HEK293T (cell line): ENCODE results near the gene KDELR3.
A peak's percentile ranks its signal among the peaks of the same experiment; 100 is the strongest.

ENCODE experiments used
- CTCF ChIA-PET: fragments of 350-600 bp; formaldehyde crosslinking; extraction: SDS; loops from one replicate; lab custom pipeline; 2021; ENCODE audit warnings: antibody characterized with exemption, inconsistent platforms; lab: Yijun Ruan, JAX
- POLR2A ChIA-PET: fragments of 350-600 bp; formaldehyde crosslinking; extraction: SDS; loops from one replicate; lab custom pipeline; 2020; ENCODE audit warnings: antibody characterized with exemption, inconsistent platforms; lab: Yijun Ruan, JAX
- DNase-seq: peaks from one replicate; pipeline ENCODE4 v3.0.0; 2012; ENCODE audit warnings: mixed read lengths; ENCODE audit errors: extremely low spot score
- ARNT ChIP-seq: fragments of 450-650 bp; IDR thresholded peaks from 2 replicates; pipeline ENCODE4 v1.6.1; 2017; ENCODE audit warnings: mild to moderate bottlenecking
- BHLHE40 ChIP-seq: fragments of 450-650 bp; IDR thresholded peaks from 2 replicates; pipeline ENCODE4 v1.6.1; 2016; ENCODE audit warnings: mild to moderate bottlenecking, moderate library complexity, borderline replicate concordance
- CTBP1 ChIP-seq: fragments of 450-650 bp; IDR thresholded peaks from 2 replicates; pipeline ENCODE4 v1.6.1; 2016; ENCODE audit warnings: borderline replicate concordance
- ELF4 ChIP-seq: fragments of 450-650 bp; IDR thresholded peaks from 2 replicates; pipeline ENCODE4 v1.6.1; 2017; ENCODE audit warnings: antibody characterized with exemption
- FOXA1 ChIP-seq: fragments of 450-650 bp; IDR thresholded peaks from 2 replicates; pipeline ENCODE4 v1.6.1; 2016; ENCODE audit warnings: mild to moderate bottlenecking
- FOXK2 ChIP-seq: fragments of 450-650 bp; IDR thresholded peaks from 2 replicates; pipeline ENCODE4 v1.6.1; 2016; ENCODE audit warnings: mild to moderate bottlenecking
- FOXM1 ChIP-seq: fragments of 450-650 bp; IDR thresholded peaks from 2 replicates; pipeline ENCODE4 v1.6.1; 2017; ENCODE audit warnings: mild to moderate bottlenecking, borderline replicate concordance
- HDGF ChIP-seq: fragments of 450-650 bp; IDR thresholded peaks from 2 replicates; pipeline ENCODE4 v1.6.1; 2017; ENCODE audit warnings: antibody characterized with exemption, borderline replicate concordance
- L3MBTL2 ChIP-seq: fragments of 450-650 bp; conservative IDR thresholded peaks from 2 replicates; pipeline ENCODE4 v1.6.1; 2016; ENCODE audit warnings: mild to moderate bottlenecking
- LEF1 ChIP-seq: fragments of 450-650 bp; IDR thresholded peaks from 2 replicates; pipeline ENCODE4 v1.6.1; 2017; ENCODE audit warnings: mild to moderate bottlenecking, borderline replicate concordance
- NFRKB ChIP-seq: fragments of 450-650 bp; IDR thresholded peaks from 2 replicates; pipeline ENCODE4 v1.6.1; 2016; ENCODE audit warnings: mild to moderate bottlenecking, moderate library complexity
- PKNOX1 ChIP-seq: fragments of 450-650 bp; IDR thresholded peaks from 2 replicates; pipeline ENCODE4 v1.6.1; 2016
- SP1 ChIP-seq: fragments of 450-650 bp; IDR thresholded peaks from 2 replicates; pipeline ENCODE4 v1.6.1; 2017
- SUZ12 ChIP-seq: fragments of 450-650 bp; IDR thresholded peaks from 2 replicates; pipeline ENCODE4 v1.6.1; 2016; ENCODE audit warnings: mild to moderate bottlenecking
- TARDBP ChIP-seq: fragments of 450-650 bp; IDR thresholded peaks from 2 replicates; pipeline ENCODE4 v1.6.1; 2016
- ZNF384 ChIP-seq: fragments of 450-650 bp; IDR thresholded peaks from 2 replicates; pipeline ENCODE4 v1.6.1; 2016

Gene KDELR3

GRCh38 chr22:38474003-38474607 lies 6.2 kb downstream of the KDELR3 start:
- no peak for TF ChIP-seq HDGF
- no peak for TF ChIP-seq FOXK2
- no peak for TF ChIP-seq FOXA1
- no peak for TF ChIP-seq SP1
- TF ChIP-seq ZNF384: no peak
- TF ChIP-seq FOXM1: no peak
- TF ChIP-seq TARDBP: no peak
- no peak for TF ChIP-seq CTBP1
- ChIA-PET CTCF (no interaction called here), POLR2A (no interaction called here)
- no peak for DNase-seq

GRCh38 chr22:38477585-38477984 lies 9.7 kb downstream of the KDELR3 start:
- CTCF ChIA-PET: interaction anchor here (0.7 kb wide), 1 partner anchor 14 kb away, joined by 5 read pairs; no protein-coding TSS in a partner anchor
- POLR2A ChIA-PET: interaction anchor here (1.2 to 1.4 kb wide), 2 partner anchors 10 to 76 kb away, joined by 3 to 7 read pairs; partner anchors contain the start of gene KDELR3
- DNase-seq: no peak

GRCh38 chr22:38479096-38479837 lies 11.4 kb downstream of the KDELR3 start:
- ChIA-PET POLR2A (interaction anchor here (1.0 to 2.8 kb wide), 2 partner anchors 16 to 23 kb away, joined by 3 to 10 read pairs; no protein-coding TSS in a partner anchor), CTCF (no interaction called here)
- no peak for DNase-seq
- TF ChIP-seq FOXA1 (no peak), PKNOX1 (no peak), SUZ12 (no peak), ARNT (no peak), ZNF384 (no peak), BHLHE40 (no peak), L3MBTL2 (no peak)

More at GRCh38 chr22:38477585-38477984, 9.7 kb downstream of the KDELR3 start:
- TF ChIP-seq NFRKB: no peak
- no peak for TF ChIP-seq ZNF384
- no peak for TF ChIP-seq ELF4
- TF ChIP-seq FOXM1: no peak
- TF ChIP-seq ARNT: no peak
- TF ChIP-seq PKNOX1: no peak
- TF ChIP-seq SUZ12: no peak
- no peak for TF ChIP-seq SP1
- TF ChIP-seq HDGF: no peak
- no peak for TF ChIP-seq LEF1
- no peak for TF ChIP-seq BHLHE40
- TF ChIP-seq FOXA1: no peak
- no peak for TF ChIP-seq CTBP1
- TF ChIP-seq L3MBTL2: no peak
- TF ChIP-seq TARDBP: no peak
- TF ChIP-seq FOXK2: no peak

- DNase-seq: no peak
- CTCF ChIA-PET: no interaction called here
- TF ChIP-seq PKNOX1 (no peak), ELF4 (no peak), CTBP1 (no peak), FOXA1 (no peak), HDGF (no peak), NFRKB (no peak), BHLHE40 (no peak), L3MBTL2 (no peak), FOXK2 (no peak), FOXM1 (no peak), TARDBP (no peak), ZNF384 (no peak), SUZ12 (no peak), LEF1 (no peak), ARNT (no peak), SP1 (no peak)
- POLR2A ChIA-PET: interaction anchor here (0.8 to 2.8 kb wide), 5 partner anchors 8 to 89 kb away, joined by 3 to 10 read pairs (median 3); partner anchors contain the start of gene KDELR3
Measured at GRCh38 chr22:38481162-38481870, 13.4 kb downstream of the KDELR3 start.

- POLR2A ChIA-PET: interaction anchor here (0.8 to 2.8 kb wide), 3 partner anchors 13 to 89 kb away, joined by 3 to 10 read pairs (median 3); no protein-coding TSS in a partner anchor
- no peak for DNase-seq
- no peak for TF ChIP-seq SUZ12
- TF ChIP-seq HDGF: no peak
- no peak for TF ChIP-seq PKNOX1
- TF ChIP-seq ZNF384: no peak
- no peak for TF ChIP-seq SP1
- 0 out of 2 replicates have a peak, but pooled peaks have one; percentile 17 for TF ChIP-seq ELF4
- no peak for TF ChIP-seq L3MBTL2
- no peak for TF ChIP-seq TARDBP
- CTCF ChIA-PET: interaction anchor here (0.7 kb wide), 1 partner anchor 14 kb away, joined by 3 read pairs; the partner anchor contains the start of gene KDELR3
Measured at GRCh38 chr22:38481871-38482332, 14.0 kb downstream of the KDELR3 start.
